Lower lobe of right lung (tissue), 2 donors: ENCODE data around the gene GSTT2B. TPM values are rescaled to one million over a fixed set of nuclear protein-coding genes. Genes with fewer than 3 reads are reported as not detected.
A peak's percentile ranks its signal among the peaks of the same experiment; 100 is the strongest.
"Not testable (repeated sequence)": the region's sequence is repeated elsewhere in the genome, so short reads cannot be mapped to it uniquely, and the experiment has no call there.

Source experiments
- ATAC-seq, 2 donors: fragments of 200-7000 bp; cut with Tn5 transposase; one replicate each; pipeline ENCODE4 v1.9.1; 2020 to 2022; ENCODE audit warnings: mild to moderate bottlenecking in 2 of 2, moderate library complexity in 2 of 2
- DNase-seq: peaks from one replicate; pipeline ENCODE4 v3.0.0-alpha.2; 2020
- H3K27ac ChIP-seq: fragments of 200-600 bp; one replicate; pipeline ENCODE4 v1.8.0; 2022
- H3K27me3 ChIP-seq: fragments of 200-600 bp; one replicate; pipeline ENCODE4 v1.8.0; 2022; ENCODE audit warnings: low read depth
- H3K36me3 ChIP-seq: fragments of 200-600 bp; one replicate; pipeline ENCODE4 v1.8.0; 2022; ENCODE audit warnings: mild to moderate bottlenecking
- H3K4me1 ChIP-seq: fragments of 200-600 bp; one replicate; pipeline ENCODE4 v1.8.0; 2022
- H3K4me3 ChIP-seq: fragments of 200-600 bp; one replicate; pipeline ENCODE4 v1.8.0; 2022; ENCODE audit warnings: mild to moderate bottlenecking
- H3K9me3 ChIP-seq: fragments of 200-600 bp; one replicate; pipeline ENCODE4 v1.8.0; 2022
- CTCF ChIP-seq: fragments of 200-600 bp; IDR thresholded peaks from one replicate; pipeline ENCODE4 v1.8.0; 2022; ENCODE audit warnings: antibody characterized with exemption, mild to moderate bottlenecking
- intact Hi-C: fragments of 100-400 bp; cut with DNase I; formaldehyde crosslinking; loops from one replicate; pipeline ENCODE4 v1.11.0; 2022
- total RNA-seq: library from RNA; stranded (reverse); fragmentation: NEBNext Ultra II Directional; extraction: Animal tissue kit (Norgen Biotek cat#: 25700); gene quantifications from one replicate; pipeline ENCODE4 v1.2.1, GENCODE V29; 2021
- donor health status: DM: no; HTN: yes; CAD: no; lungs with severe emphysema.

The GSTT2B gene
- total RNA-seq, 1 donor from 2014 or later: 7.3 TPM

DNA sequence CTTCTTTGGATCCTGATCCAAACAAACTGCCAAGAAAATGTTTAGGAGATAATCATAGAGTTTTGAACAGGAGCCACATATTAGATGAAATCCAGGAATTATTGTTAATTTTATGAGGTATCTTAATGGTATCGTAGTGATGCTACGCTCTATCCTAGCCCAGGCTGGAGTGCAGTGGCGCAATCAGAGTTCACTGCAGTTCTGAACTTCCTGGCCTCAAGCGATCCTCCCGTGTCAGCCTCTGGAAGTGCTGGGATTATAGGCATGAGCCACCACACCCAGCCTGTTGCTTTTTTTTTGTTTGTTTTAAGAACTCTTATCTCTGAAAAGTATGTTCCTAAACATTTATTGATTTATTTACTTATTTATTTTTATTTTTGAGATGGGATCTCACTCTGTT lies 41.9 kb upstream of the GSTT2B start:
- no peak for DNase-seq
- Histone ChIP-seq H3K27ac (no peak overlapping the region), H3K27me3 (no peaks in the 10 kb centered on the region), H3K36me3 (no peaks in the 10 kb centered on the region), H3K4me1 (no peaks in the 10 kb centered on the region), H3K4me3 (no peak overlapping the region), H3K9me3 (no peaks in the 10 kb centered on the region)
- TF ChIP-seq CTCF: no peak
- no peak for ATAC-seq
- intact Hi-C loops: no loop called here

DNA sequence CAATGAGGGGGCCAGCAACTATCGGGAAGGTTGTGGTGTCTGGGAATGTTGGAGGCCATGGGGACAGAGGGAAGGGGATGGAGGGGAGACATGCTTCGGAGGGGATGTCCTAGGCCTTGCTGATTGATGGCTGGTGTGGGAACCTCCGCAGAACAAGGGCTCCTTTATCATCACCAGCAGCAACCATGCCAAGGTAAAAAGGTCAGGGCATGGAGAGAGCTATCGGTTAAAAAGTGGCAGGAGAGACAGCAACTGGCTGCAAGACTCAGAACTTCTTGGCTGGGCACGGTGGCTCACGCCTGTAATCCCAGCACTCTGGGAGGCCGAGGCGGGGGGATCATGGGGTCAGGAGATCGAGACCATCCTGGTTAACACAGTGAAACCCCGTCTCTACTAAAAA lies 41.3 kb upstream of the GSTT2B start:
- DNase-seq (no peak), ATAC-seq (no peak)
- Histone ChIP-seq H3K36me3 (no peaks in the 10 kb centered on the region), H3K27me3 (no peaks in the 10 kb centered on the region), H3K4me3 (no peak overlapping the region), H3K4me1 (no peaks in the 10 kb centered on the region), H3K27ac (no peak overlapping the region), H3K9me3 (no peaks in the 10 kb centered on the region)
- TF ChIP-seq CTCF: no peak
- intact Hi-C loops: no loop called here

- no peak for ATAC-seq
- intact Hi-C loops: no loop called here
- H3K27me3 ChIP-seq: no peaks in the 10 kb centered on the region
Measured at GRCh38 chr22:24001314-24001713, 40.3 kb upstream of the GSTT2B start.

DNA sequence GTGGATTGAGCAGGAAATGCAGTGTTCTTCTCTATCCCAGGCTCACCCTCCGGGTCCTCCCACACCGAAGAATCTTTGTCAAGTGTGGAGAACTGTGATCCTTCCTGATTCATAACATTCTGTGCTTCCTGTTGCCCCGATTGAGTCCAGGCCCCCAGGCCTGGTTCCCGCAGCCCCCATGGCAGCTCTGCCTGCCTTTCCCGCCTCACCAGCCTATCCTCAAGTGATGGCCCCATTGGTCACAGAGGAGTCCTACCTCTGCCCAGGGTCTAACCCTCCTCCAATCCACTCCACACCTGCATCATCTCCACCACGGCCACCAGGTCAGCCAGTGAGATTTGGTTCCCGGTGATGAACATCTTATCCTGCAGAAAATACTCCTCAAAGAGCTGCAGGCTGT lies 38.8 kb upstream of the GSTT2B start:
- ATAC-seq, H3K9me3 ChIP-seq, intact Hi-C loops: not testable (repeated sequence)

More at GRCh38 chr22:24001314-24001713, 40.3 kb upstream of the GSTT2B start:
- no peaks in the 10 kb centered on the region for H3K36me3 ChIP-seq
- no peak for DNase-seq
- H3K9me3 ChIP-seq: no peaks in the 10 kb centered on the region
- no peaks in the 10 kb centered on the region for H3K4me1 ChIP-seq
- no peak for TF ChIP-seq CTCF
- H3K27ac ChIP-seq: no peak overlapping the region
- H3K4me3 ChIP-seq: no peak overlapping the region

DNA sequence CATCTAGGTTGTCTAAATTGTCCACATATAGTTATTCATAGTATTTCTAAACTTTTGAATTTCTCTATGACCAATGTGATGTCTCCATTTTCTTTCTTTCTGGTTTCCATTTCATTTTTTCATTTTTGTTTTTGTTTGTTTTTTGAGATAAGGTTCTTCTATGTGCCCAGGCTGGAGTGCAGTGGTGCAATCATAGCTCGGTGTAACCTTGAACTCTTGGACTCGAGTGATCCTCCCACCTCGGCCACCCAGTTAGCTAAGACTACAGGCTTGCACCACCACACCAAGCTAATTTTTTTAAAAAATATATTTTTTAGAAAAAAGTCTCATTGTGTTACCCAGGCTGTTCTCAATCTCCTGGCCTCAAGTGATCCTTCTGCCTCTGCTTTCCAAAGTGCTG lies 36.1 kb upstream of the GSTT2B start:
- ATAC-seq (no peak), DNase-seq (no peak)
- Histone ChIP-seq H3K4me1 (no peaks in the 10 kb centered on the region), H3K36me3 (no peaks in the 10 kb centered on the region), H3K9me3 (no peaks in the 10 kb centered on the region), H3K27me3 (no peaks in the 10 kb centered on the region), H3K4me3 (no peak overlapping the region), H3K27ac (no peak overlapping the region)
- no peak for TF ChIP-seq CTCF
- intact Hi-C loops: no loop called here

More for the DNA sequence above, 38.8 kb upstream of the GSTT2B start:
- H3K36me3 ChIP-seq, H3K4me3 ChIP-seq, H3K4me1 ChIP-seq, DNase-seq, H3K27me3 ChIP-seq, H3K27ac ChIP-seq: not testable (repeated sequence)

GRCh38 chr22:23993581-23994177 lies 32.7 kb upstream of the GSTT2B start:
- H3K4me3 ChIP-seq, intact Hi-C loops, ATAC-seq, H3K36me3 ChIP-seq, H3K9me3 ChIP-seq, H3K27me3 ChIP-seq, DNase-seq, H3K27ac ChIP-seq, H3K4me1 ChIP-seq: not testable (repeated sequence)

DNA sequence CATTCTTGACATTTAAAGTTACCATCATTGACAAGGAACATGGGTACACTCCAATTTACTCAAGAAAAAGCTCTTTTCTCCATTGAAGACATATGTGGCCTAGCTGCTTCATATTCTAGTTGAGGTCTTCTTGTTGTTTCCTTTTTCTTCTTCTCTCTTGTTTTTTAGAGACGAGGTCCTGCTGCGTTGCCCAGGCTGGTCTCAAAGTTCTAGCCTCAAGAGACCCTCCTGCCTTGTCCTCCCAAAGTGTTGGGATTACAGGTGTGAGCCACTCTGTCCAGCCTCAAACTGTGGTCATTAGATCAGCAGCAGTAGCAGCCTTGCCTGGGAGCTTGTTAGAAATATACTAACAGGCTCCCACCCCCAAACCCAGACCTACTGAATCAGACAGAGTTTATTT lies 32.1 kb upstream of the GSTT2B start:
- DNase-seq, intact Hi-C loops, H3K4me1 ChIP-seq, H3K27ac ChIP-seq, H3K9me3 ChIP-seq, H3K27me3 ChIP-seq, H3K4me3 ChIP-seq, ATAC-seq, H3K36me3 ChIP-seq: not testable (repeated sequence)

- ATAC-seq: peak; percentile 41 to 50
- H3K36me3 ChIP-seq, H3K4me3 ChIP-seq, DNase-seq, H3K27me3 ChIP-seq, H3K4me1 ChIP-seq, H3K9me3 ChIP-seq, intact Hi-C loops, H3K27ac ChIP-seq: not testable (repeated sequence)
Measured at GRCh38 chr22:23989583-23990244, 28.7 kb upstream of the GSTT2B start.

GRCh38 chr22:23986538-23987178 lies 25.7 kb upstream of the GSTT2B start:
- H3K9me3 ChIP-seq, H3K4me3 ChIP-seq, ATAC-seq, H3K36me3 ChIP-seq, intact Hi-C loops, H3K4me1 ChIP-seq, DNase-seq, H3K27me3 ChIP-seq, H3K27ac ChIP-seq: not testable (repeated sequence)

DNA sequence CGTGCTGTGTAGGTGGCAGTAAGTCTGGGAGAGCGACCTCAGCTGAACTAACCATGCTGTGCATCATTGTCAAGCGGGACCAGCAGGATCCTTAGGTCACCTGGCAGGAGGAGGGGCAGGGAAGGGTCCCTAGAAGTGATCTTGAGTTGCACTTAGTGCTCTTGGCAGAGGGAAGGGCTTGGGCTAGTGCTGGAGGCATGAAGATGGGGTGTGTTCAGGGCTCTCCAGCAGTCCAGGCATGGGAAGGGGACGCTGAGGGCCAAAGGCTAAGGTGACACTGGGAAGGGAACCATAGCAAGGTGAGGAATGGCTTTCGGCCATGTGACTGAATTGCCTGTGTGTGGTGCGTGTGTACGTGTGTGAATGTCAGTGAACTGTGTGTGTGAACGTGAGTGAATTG lies 25.1 kb upstream of the GSTT2B start:
- H3K27me3 ChIP-seq, DNase-seq, H3K36me3 ChIP-seq, H3K27ac ChIP-seq, H3K4me3 ChIP-seq, intact Hi-C loops, H3K4me1 ChIP-seq, H3K9me3 ChIP-seq: not testable (repeated sequence)
- peak in 1 of 2 donors; percentile 63 for ATAC-seq
